Breast epithelium (tissue), 4 donors: Measurements from ENCODE around the gene WDFY2. TPM values are rescaled to one million over a fixed set of nuclear protein-coding genes. Genes with fewer than 3 reads are reported as not detected.
A peak's percentile ranks its signal among the peaks of the same experiment; 100 is the strongest.
"Not testable (repeated sequence)": the region's sequence is repeated elsewhere in the genome, so short reads cannot be mapped to it uniquely, and the experiment has no call there.

Source experiments
- DNase-seq, 2 donors: peaks; one replicate each; pipeline ENCODE4 v3.0.0-alpha.2; 2019; ENCODE audit warnings: low spot score in 2 of 2
- H3K27ac ChIP-seq, 2 donors: fragments of 200-600 bp; sonication (generic) in 1 of 2; one replicate each; pipeline ENCODE4 v1.5.1; 2016 to 2019; ENCODE audit warnings: mild to moderate bottlenecking in 1 of 2
- H3K27me3 ChIP-seq, 2 donors: fragments of 200-600 bp; sonication (generic) in 1 of 2; one replicate each; pipeline versions ENCODE4 v1.5.1 to v1.6.0; 2017 to 2019; ENCODE audit warnings: control low read depth in 1 of 2, mild to moderate bottlenecking in 1 of 2
- H3K36me3 ChIP-seq: fragments of 200-600 bp; one replicate; pipeline ENCODE4 v1.5.1; 2019
- H3K4me1 ChIP-seq, 2 donors: fragments of 200-600 bp; sonication (generic); one replicate each; pipeline ENCODE4 v1.5.1; 2016 to 2019; ENCODE audit warnings: control low read depth in 1 of 2
- H3K4me3 ChIP-seq, 3 donors: fragments of 200-600 bp; sonication (generic); 1 replicate in 2 of 3; 2 replicates in 1 of 3; pipeline ENCODE4 v1.5.1; 2016 to 2019; ENCODE audit warnings: mild to moderate bottlenecking in 3 of 3, moderate library complexity in 2 of 3
- H3K9me3 ChIP-seq, 2 donors: fragments of 200-600 bp; sonication (generic) in 1 of 2; one replicate each; pipeline ENCODE4 v1.5.1; 2016 to 2019; ENCODE audit warnings: control low read depth in 1 of 2
- POLR2A ChIP-seq: fragments of 450-650 bp; IDR thresholded peaks from one replicate; pipeline ENCODE4 v1.6.1; 2016; ENCODE audit warnings: antibody characterized with exemption, mild to moderate bottlenecking, moderate library complexity
- POLR2AphosphoS5 ChIP-seq, 3 donors: sonication (generic); formaldehyde crosslinking; IDR thresholded peaks; one replicate each; pipeline ENCODE4 v1.6.1; 2017; ENCODE audit warnings: antibody characterized with exemption in 3 of 3
- intact Hi-C: fragments of 100-400 bp; cut with DNase I; formaldehyde crosslinking; loops from one replicate; pipeline ENCODE4 v1.15.1; 2023; ENCODE audit warnings: low total_unique reads
- total RNA-seq, 3 donors: library from RNA; depleted of rRNA; stranded (reverse); fragments of >200 nt; gene quantifications; one replicate each; pipeline ENCODE4 v1.1.0, GENCODE V29; 2016
- TF ChIP-seq, protein P1 (sequence below), 3 donors: fragments of 450-650 bp; IDR thresholded peaks; one replicate each; pipeline ENCODE4 v1.5.1; 2016 to 2017; ENCODE audit warnings: antibody characterized with exemption in 3 of 3, mild to moderate bottlenecking in 3 of 3, moderate library complexity in 3 of 3

WDFY2 gene
- total RNA-seq, 3 donors from 2014 or later = 21.0 to 27.7 (median 21.4) TPM

DNA sequence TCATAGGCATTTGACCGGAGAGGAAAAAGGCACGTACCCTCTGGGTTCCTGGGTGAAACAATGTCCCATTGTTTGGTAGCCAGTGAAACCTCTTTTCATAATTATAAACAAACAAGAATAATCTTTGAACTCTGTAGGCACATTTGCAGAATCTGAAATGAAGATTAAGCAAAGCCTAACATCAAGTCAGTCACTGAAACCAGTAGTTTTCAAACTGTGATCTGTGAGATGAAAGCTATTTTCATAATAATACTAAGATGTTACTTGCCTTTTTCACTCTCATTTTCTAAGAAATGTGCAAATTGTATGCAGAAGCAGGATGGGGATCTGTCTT is 105.4 kb downstream of the WDFY2 start:
- DNase-seq = no peak
- no peaks in the 10 kb centered on the region for H3K36me3 ChIP-seq
- H3K27me3 ChIP-seq = no peaks in the 10 kb centered on the region
- H3K9me3 ChIP-seq = no peaks in the 10 kb centered on the region
- H3K27ac ChIP-seq = peak overlapping the region in 1 of 2 donors; percentile 44
- H3K4me1 ChIP-seq = no peaks in the 10 kb centered on the region
- H3K4me3 ChIP-seq = no peak overlapping the region
- TF ChIP-seq POLR2AphosphoS5 (IDR thresholded peaks at IDR 0.05) (no peak), POLR2A (no peak)
- TF ChIP-seq, protein P1, sequence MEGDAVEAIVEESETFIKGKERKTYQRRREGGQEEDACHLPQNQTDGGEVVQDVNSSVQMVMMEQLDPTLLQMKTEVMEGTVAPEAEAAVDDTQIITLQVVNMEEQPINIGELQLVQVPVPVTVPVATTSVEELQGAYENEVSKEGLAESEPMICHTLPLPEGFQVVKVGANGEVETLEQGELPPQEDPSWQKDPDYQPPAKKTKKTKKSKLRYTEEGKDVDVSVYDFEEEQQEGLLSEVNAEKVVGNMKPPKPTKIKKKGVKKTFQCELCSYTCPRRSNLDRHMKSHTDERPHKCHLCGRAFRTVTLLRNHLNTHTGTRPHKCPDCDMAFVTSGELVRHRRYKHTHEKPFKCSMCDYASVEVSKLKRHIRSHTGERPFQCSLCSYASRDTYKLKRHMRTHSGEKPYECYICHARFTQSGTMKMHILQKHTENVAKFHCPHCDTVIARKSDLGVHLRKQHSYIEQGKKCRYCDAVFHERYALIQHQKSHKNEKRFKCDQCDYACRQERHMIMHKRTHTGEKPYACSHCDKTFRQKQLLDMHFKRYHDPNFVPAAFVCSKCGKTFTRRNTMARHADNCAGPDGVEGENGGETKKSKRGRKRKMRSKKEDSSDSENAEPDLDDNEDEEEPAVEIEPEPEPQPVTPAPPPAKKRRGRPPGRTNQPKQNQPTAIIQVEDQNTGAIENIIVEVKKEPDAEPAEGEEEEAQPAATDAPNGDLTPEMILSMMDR (IDR thresholded peaks at IDR 0.05) = no peak
- intact Hi-C loops = no loop called here

DNA sequence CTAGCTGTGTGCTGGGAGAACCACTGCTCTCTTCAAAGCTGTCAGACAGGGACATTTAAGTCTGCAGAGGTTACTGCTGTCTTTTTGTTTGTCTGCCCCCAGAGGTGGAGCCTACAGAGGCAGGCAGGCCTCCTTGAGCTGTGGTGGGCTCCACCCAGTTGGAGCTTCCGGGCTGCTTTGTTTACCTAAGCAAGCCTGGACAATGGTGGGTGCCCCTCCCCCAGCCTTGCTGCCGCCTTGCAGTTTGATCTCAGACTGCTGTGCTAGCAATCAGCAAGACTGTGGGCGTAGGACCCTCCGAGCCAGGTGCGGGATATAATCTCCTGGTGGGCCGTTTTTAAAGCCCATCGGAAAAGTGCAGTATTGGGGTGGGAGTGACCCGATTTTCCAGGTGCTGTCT is 111.4 kb downstream of the WDFY2 start:
- H3K4me3 ChIP-seq, H3K27ac ChIP-seq, H3K9me3 ChIP-seq, DNase-seq, intact Hi-C loops, H3K36me3 ChIP-seq, H3K4me1 ChIP-seq, H3K27me3 ChIP-seq: not testable (repeated sequence)

DNA sequence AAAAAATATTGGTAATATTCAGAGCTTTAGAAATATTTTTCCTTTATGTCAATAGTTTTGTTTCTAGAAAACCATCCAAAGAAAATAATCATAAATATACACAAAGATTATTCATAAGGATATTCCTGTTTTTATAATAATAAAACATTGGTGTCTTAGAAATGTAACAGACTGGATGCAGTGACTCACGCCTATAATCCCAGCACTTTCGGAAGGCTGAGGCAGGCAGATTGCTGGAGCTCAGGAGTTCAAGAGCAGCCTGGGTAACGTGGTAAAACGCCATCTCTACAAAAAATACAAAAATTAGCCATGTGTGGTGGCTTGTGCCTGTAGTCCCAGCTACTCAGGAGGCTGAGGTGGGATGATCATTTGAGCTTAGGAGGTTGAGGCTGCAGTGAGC is 112.9 kb downstream of the WDFY2 start:
- Histone ChIP-seq H3K4me3 (no peak overlapping the region), H3K4me1 (no peaks in the 10 kb centered on the region), H3K36me3 (no peaks in the 10 kb centered on the region), H3K27ac (no peak overlapping the region), H3K27me3 (no peaks in the 10 kb centered on the region), H3K9me3 (no peaks in the 10 kb centered on the region)
- no peak for DNase-seq
- no peak for TF ChIP-seq POLR2AphosphoS5 (IDR thresholded peaks at IDR 0.05)
- TF ChIP-seq, protein P1 (IDR thresholded peaks at IDR 0.05) = no peak
- TF ChIP-seq POLR2A = no peak
- intact Hi-C loops = no loop called here

DNA sequence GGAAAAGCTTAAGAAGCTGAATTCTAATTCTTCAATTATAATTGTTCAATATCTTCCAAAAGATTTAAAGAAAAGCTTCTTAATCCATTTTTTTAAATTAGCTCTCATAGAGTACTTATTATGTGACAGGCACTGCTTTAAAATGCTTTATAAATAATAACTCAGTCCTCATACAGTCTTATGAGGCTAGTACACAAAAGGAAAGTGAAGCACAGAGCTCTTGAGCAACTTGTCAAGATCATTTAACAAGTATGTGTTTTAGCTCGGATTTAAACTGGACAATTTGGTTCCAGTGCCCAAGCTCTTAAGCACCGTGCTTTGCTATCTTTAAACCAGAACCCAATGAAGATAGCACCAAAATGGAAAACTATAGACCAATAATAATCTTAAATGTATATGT is 113.6 kb downstream of the WDFY2 start:
- no peak for DNase-seq
- no peak overlapping the region for H3K4me3 ChIP-seq
- intact Hi-C loops = no loop called here
- no peaks in the 10 kb centered on the region for H3K9me3 ChIP-seq
- no peaks in the 10 kb centered on the region for H3K36me3 ChIP-seq
- H3K27me3 ChIP-seq = no peaks in the 10 kb centered on the region
- H3K27ac ChIP-seq = no peak overlapping the region
- no peaks in the 10 kb centered on the region for H3K4me1 ChIP-seq
- TF ChIP-seq POLR2A (no peak), POLR2AphosphoS5 (IDR thresholded peaks at IDR 0.05) (no peak)
- TF ChIP-seq, protein P1 (IDR thresholded peaks at IDR 0.05) = no peak

DNA sequence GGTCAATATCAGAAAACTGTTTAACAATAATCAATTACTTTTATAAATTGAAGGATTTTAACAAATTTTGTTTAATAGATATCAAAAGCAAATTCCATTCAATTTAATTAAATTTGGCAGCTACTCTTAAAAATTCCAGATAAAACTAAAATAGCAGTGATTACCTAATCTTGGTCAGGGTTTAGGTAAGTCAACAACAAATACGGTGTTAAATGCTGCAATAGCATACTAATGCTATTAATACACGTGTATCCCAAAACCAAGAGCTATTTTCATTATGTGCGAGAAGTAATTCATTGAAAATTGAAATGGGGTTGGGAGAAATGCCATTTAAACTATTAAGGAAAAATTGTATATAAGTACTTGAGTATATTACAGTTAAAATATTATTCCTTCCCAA is 114.1 kb downstream of the WDFY2 start:
- intact Hi-C loops = no loop called here
- Histone ChIP-seq H3K27me3 (no peaks in the 10 kb centered on the region), H3K27ac (no peak overlapping the region), H3K4me1 (no peaks in the 10 kb centered on the region), H3K36me3 (no peaks in the 10 kb centered on the region), H3K4me3 (no peak overlapping the region), H3K9me3 (no peaks in the 10 kb centered on the region)
- TF ChIP-seq POLR2AphosphoS5 (IDR thresholded peaks at IDR 0.05) = no peak
- TF ChIP-seq, protein P1 (IDR thresholded peaks at IDR 0.05) = no peak
- TF ChIP-seq POLR2A = no peak
- no peak for DNase-seq
